ENCODE measurements around the gene SPG11. TPM values are rescaled to one million over a fixed set of nuclear protein-coding genes. Genes with fewer than 3 reads are reported as not detected.

Gene SPG11
- total and polyA plus RNA-seq, 10 of the 15 experiments (the other 5 are each of a cell fraction or from before 2014, with no cell fraction given), result 22.1 to 85.1 (median 47.2) TPM

- TF ChIP-seq BMI1 (IDR thresholded peaks at IDR 0.05; ENCODE audit: borderline replicate concordance) (no peak), SRF (IDR thresholded peaks at IDR 0.05; ENCODE audit: low read depth in 2 of 2, low read length in 2 of 2) (no peak)
Observed at GRCh38 chr15:44694416-44694815, 31.0 kb upstream of the SPG11 start (continued).

- in situ Hi-C loops (cut with MboI), result no loop called here
- intact Hi-C loops (cut with micrococcal nuclease; ENCODE audit: unreplicated experiment), result no loop called here
- H2AFZ ChIP-seq (ENCODE audit: control insufficient read depth, low read depth, low read length), result no peak overlapping the region
- TF ChIP-seq PBX3 (IDR thresholded peaks at IDR 0.05; ENCODE audit: insufficient replicate concordance, low read depth, low read length) (no peak), ETV6 (conservative IDR thresholded peaks at IDR 0.05 in 1 of 2, IDR thresholded peaks at IDR 0.05 in 1 of 2; ENCODE audit: borderline replicate concordance in 1 of 2, low read depth in 1 of 2) (no peak), ZNF207 (IDR thresholded peaks at IDR 0.05; ENCODE audit: borderline replicate concordance) (no peak), PRDM15 (CRISPR knock-in tag; IDR thresholded peaks at IDR 0.05) (no peak), MYC (IDR thresholded peaks at IDR 0.05; ENCODE audit: insufficient read depth, insufficient read length, insufficient replicate concordance, low read length, severe bottlenecking) (no peak), RUNX3 (IDR thresholded peaks at IDR 0.05; ENCODE audit: low read length) (no peak), FOS (IDR thresholded peaks at IDR 0.05; ENCODE audit: borderline replicate concordance, extremely low read depth, insufficient read length) (no peak), CUX1 (IDR thresholded peaks at IDR 0.05; ENCODE audit: insufficient replicate concordance, low read depth, low read length) (no peak)
Observed at GRCh38 chr15:44692659-44693058, 29.2 kb upstream of the SPG11 start.

More at GRCh38 chr15:44692659-44693058, 29.2 kb upstream of the SPG11 start:
- Histone ChIP-seq H4K20me1 (ENCODE audit: control insufficient read depth, insufficient read depth) (no peaks in the 10 kb centered on the region), H3K27ac (ENCODE audit: control insufficient read depth, insufficient read depth) (no peak overlapping the region), H3K79me2 (ENCODE audit: control insufficient read depth, insufficient read depth, low read length) (no peaks in the 10 kb centered on the region), H3K36me3 (ENCODE audit: control insufficient read depth in 2 of 2, insufficient read depth in 2 of 2, low read length in 1 of 2) (no peaks in the 10 kb centered on the region), H3K4me1 (ENCODE audit: control insufficient read depth, insufficient read depth, low read length) (no peaks in the 10 kb centered on the region), H3K9ac (ENCODE audit: control insufficient read depth, insufficient read depth, low read length) (no peak overlapping the region), H3K4me3 (no peak overlapping the region), H3K9me3 (replicated peaks; ENCODE audit: control insufficient read depth, insufficient read depth, low read length) (no peaks in the 10 kb centered on the region; the same call in 2 of the 3 replicates), H3K27me3 (replicated peaks in 1 of 2; ENCODE audit: control insufficient read depth in 2 of 2, insufficient read depth in 2 of 2, low read length in 1 of 2) (no peaks in the 10 kb centered on the region; a peak in 1 of 4 replicates), H3K4me2 (ENCODE audit: control insufficient read depth, insufficient read depth) (no peak overlapping the region)
- ChIA-PET CTCF (interaction anchor here (1.0 to 2.5 kb wide), 3 partner anchors 9 to 26 kb away, joined by 3 to 12 read pairs (median 4); partner anchors contain the start of genes B2M and PATL2), POLR2A (interaction anchor here (0.6 kb wide), 2 partner anchors 35 to 105 kb away, joined by 3 to 4 read pairs; no protein-coding TSS in a partner anchor), SMC1A (ENCODE audit: uncharacterized antibody, unreplicated experiment) (interaction anchor here (0.9 to 1.7 kb wide), 4 partner anchors 29 to 96 kb away, joined by 3 to 6 read pairs (median 3); partner anchors contain the start of gene SPG11), RAD21 (ENCODE audit: unreplicated experiment) (interaction anchor here (1.4 kb wide), 1 partner anchor 18 kb away, joined by 4 read pairs; the partner anchor contains the start of genes B2M and PATL2)
- ATAC-seq, result no peak
- FAIRE-seq, result no peak
- 100% methylated on average over 1 of the region's 1 CpG for WGBS (ENCODE audit: insufficient coverage, insufficient replicate concordance, low lambda C conversion rate, missing lambda C conversion rate)
- DNase-seq (ENCODE audit: low read depth, low spot score), result no peak
- no TSS peak for BruUV-seq (replicated peaks)
